Hypothalamus (tissue), 51 donors: ENCODE results near the gene COMMD1.
"Not testable (repeated sequence)": the region's sequence is repeated elsewhere in the genome, so short reads cannot be mapped to it uniquely, and the experiment has no call there.

ENCODE experiments used
- DNase-seq, 51 donors: peaks; one replicate each; lab custom pipeline; 2025; lab: John Stamatoyannopoulos, UW

The COMMD1 gene

GRCh38 chr2:61961231-61961901, 55.9 kb downstream of the COMMD1 start:
- DNase-seq = no peak

GRCh38 chr2:61962095-61962984, 56.9 kb downstream of the COMMD1 start:
- no peak for DNase-seq

GRCh38 chr2:61966087-61966727, 60.7 kb downstream of the COMMD1 start:
- no peak for DNase-seq

GRCh38 chr2:61967262-61967661, 61.8 kb downstream of the COMMD1 start:
- no peak for DNase-seq

- DNase-seq = no peak
Measured at GRCh38 chr2:61969376-61969775, 63.9 kb downstream of the COMMD1 start.

- DNase-seq = no peak
Measured at GRCh38 chr2:61970807-61971556, 65.5 kb downstream of the COMMD1 start.

- DNase-seq = peak in 10 of 51 donors; percentile 1 to 43 (median 8)
Measured at GRCh38 chr2:61978522-61978921, 73.0 kb downstream of the COMMD1 start.

GRCh38 chr2:61980758-61981157, 75.3 kb downstream of the COMMD1 start:
- DNase-seq = no peak

GRCh38 chr2:61984682-61985081, 79.2 kb downstream of the COMMD1 start:
- no peak for DNase-seq

GRCh38 chr2:61988462-61989366, 83.2 kb downstream of the COMMD1 start:
- DNase-seq = no peak

- DNase-seq = peak in 7 of 51 donors; percentile 1 to 35 (median 9)
Measured at GRCh38 chr2:61993422-61994024, 88.0 kb downstream of the COMMD1 start.

GRCh38 chr2:61994531-61994930, 89.1 kb downstream of the COMMD1 start:
- DNase-seq = no peak

GRCh38 chr2:61995065-61995464, 89.6 kb downstream of the COMMD1 start:
- DNase-seq = no peak

- DNase-seq = no peak
Measured at GRCh38 chr2:61995515-61995914, 90.0 kb downstream of the COMMD1 start.

- no peak for DNase-seq
Measured at GRCh38 chr2:61998426-61998825, 93.0 kb downstream of the COMMD1 start.

- no peak for DNase-seq
Measured at GRCh38 chr2:62000538-62000937, 95.1 kb downstream of the COMMD1 start.

- DNase-seq = no peak
Measured at GRCh38 chr2:62001431-62001830, 96.0 kb downstream of the COMMD1 start.

GRCh38 chr2:62004428-62004827, 99.0 kb downstream of the COMMD1 start:
- not testable (repeated sequence) for DNase-seq

- DNase-seq = no peak
Measured at GRCh38 chr2:62007555-62007954, 102.1 kb downstream of the COMMD1 start.
